GM21576 (cell line): ENCODE data around the gene KCND3.

Experiments
- ATAC-seq: cut with Tn5 transposase; IDR thresholded peaks from one replicate; pipeline ENCODE4 v1.9.1; 2021; ENCODE audit warnings: mild to moderate bottlenecking, moderate library complexity; ENCODE audit not compliant: unreplicated experiment

Gene KCND3

GRCh38 chr1:111784273-111784901 lies 205.1 kb downstream of the KCND3 start:
- no peak for ATAC-seq

DNA sequence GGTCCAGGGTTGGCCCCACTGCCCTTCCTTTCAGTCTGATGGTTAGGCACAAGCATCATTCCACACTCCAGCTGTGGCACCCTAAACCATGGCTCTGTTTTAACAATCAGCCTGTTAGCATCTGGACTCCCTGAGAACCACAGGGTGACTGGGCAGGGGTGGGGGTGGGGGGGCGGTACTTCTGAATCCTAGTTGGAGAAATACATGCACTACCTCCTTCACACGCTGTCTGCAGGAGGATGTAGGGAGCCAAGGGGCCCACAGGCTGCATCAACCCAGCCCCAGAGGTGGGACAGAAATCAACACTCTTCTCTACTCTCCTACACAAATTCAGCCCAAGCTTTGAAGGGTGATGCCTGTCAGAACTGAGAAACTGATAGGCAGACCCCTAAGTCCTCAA lies 209.9 kb downstream of the KCND3 start:
- no peak for ATAC-seq

DNA sequence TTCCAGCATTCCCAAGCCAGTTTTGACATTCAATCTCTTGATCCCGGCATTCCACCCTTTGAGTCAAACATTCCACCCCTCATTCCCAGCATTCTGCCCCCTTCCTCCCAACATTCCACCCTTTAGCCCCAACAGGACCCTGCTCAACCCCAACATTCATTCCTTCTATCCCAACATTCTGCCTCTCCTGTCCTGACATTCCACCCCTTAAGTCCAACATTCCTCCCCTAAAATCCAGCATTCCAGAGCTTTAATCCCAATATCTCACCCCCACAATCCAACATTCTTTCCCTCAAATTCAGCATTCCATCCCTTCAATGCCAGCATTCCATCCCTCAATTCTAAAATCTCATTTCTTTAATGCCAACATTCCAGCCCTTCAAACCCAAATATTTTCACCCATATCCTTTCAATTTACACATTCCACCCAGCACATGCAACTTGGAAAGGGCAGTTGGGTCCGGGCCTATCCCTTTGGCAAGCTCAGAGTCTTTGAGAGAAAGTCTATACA lies 210.9 kb downstream of the KCND3 start:
- ATAC-seq: no peak

DNA sequence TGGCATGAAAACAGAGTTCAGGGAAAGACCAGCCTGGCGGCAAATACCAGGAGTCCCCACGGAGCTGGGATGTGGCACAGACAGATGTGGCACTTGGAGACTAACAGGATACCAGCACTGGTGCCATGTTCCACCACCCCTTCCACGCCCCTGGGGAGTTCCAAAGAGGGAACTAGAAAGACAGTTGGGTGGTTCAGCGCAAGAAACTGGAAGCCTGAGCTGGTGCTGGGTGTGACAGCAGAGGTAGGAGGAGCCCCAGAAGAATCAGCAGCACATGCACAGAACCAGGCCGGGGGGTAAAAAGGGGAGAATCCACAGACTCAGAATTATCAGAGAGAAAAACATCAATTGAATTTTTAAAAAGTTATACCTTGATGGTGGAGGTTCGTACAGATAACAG lies 211.4 kb downstream of the KCND3 start:
- ATAC-seq: no peak

DNA sequence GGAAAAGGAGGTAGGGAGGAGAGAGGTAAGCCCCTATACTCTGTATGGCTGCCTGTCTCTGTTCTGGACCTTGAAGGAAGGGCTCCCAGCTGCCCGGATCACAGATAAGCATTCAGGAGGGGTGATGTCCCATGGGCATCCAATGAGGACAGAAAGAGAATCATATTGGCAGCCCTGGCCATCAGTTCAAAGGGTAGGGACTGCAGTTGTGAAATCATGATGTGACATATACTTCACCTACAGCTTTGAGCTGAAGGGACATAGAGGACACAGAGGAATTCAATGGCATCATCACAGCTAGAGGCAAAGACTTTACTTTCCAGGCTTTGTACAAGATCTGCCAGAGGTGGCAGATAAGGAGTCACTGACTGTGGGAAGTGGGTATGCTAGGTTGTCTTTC lies 212.2 kb downstream of the KCND3 start:
- ATAC-seq: no peak

GRCh38 chr1:111776861-111777260 lies 212.6 kb downstream of the KCND3 start:
- no peak for ATAC-seq

DNA sequence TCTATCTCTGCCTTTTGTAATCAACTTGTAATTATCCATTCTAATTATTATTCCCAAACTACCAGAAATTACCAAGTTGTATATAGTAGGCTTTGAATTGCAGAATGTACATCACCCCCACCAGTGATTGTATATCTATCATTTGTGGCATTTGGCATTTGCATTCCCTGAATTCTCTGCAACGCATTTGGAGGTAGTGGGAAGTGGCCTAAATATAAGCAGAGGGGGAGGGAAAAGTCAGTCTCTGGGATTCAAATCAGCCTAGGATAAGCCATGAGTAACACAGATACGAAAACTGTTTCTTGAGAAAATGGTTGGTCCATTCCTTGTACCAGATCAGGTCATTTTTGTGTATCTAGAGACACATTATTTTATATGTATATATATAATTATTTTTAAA lies 213.1 kb downstream of the KCND3 start:
- no peak for ATAC-seq

- ATAC-seq: no peak
These were observed 213.5 kb downstream of the KCND3 start for GRCh38 chr1:111775966-111776365.

- no peak for ATAC-seq
These were observed 218.6 kb downstream of the KCND3 start for GRCh38 chr1:111770916-111771315.

GRCh38 chr1:111769517-111770146 lies 219.8 kb downstream of the KCND3 start:
- ATAC-seq: no peak

- ATAC-seq: no peak
These were observed 220.8 kb downstream of the KCND3 start for GRCh38 chr1:111768625-111769024.

- ATAC-seq: no peak
These were observed 221.4 kb downstream of the KCND3 start for GRCh38 chr1:111768023-111768422.

DNA sequence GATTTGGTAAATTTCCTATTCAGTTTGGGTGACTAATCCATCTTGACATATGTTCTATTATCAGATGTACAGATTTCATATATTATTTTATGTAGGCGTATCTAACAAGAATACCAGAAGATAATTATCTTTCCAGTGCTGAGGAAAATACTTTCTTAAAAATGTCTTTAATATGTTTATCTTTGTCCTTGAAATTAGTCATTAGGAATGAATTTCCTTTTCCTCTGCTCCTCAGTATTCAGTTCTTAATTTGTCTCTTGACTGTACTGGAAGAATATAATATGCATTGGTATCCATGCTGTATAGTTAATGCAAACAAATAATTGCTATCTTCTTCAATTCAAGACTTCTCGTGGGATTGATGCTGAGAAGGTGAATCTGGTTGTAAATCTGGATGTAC lies 227.1 kb downstream of the KCND3 start:
- ATAC-seq: no peak

DNA sequence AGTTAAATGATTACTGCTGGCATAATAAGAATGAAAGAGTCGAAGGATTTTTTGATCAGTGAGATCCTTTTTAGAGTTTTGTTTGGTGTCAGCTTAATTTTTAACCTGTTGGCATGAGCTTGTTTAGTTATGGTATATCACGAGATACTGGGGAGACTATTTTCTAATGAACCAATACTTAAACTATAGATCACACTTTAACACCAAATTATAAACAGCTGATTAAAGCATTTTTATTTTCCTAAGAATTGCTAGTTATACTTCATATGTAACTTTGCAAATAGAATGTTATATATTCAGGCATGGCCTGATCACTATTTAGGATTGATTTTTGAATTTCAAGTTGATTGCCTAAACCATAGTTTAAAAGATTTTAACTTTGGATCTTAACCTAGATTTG lies 227.8 kb downstream of the KCND3 start:
- ATAC-seq: no peak

DNA sequence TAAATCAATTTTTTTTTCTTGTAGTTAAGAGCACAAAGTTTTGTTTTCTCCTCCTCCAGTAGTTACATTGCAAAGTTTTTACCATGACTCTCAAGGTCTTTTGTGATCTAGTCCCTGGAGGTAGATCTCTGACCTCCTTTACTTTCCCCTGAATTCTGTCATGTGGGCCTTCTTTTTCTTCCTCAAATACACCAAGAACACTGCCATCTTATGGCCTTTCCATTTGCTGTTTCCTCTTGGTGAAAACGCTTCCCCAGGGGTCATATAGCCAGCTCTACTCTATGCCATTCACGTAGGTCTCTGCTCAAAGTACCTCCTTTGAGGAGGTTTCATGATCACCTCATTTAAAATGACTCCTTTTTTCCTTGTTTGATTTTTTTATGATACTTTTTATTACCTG lies 231.1 kb downstream of the KCND3 start:
- ATAC-seq: no peak

- no peak for ATAC-seq
These were observed 233.3 kb downstream of the KCND3 start for GRCh38 chr1:111756124-111756513.

DNA sequence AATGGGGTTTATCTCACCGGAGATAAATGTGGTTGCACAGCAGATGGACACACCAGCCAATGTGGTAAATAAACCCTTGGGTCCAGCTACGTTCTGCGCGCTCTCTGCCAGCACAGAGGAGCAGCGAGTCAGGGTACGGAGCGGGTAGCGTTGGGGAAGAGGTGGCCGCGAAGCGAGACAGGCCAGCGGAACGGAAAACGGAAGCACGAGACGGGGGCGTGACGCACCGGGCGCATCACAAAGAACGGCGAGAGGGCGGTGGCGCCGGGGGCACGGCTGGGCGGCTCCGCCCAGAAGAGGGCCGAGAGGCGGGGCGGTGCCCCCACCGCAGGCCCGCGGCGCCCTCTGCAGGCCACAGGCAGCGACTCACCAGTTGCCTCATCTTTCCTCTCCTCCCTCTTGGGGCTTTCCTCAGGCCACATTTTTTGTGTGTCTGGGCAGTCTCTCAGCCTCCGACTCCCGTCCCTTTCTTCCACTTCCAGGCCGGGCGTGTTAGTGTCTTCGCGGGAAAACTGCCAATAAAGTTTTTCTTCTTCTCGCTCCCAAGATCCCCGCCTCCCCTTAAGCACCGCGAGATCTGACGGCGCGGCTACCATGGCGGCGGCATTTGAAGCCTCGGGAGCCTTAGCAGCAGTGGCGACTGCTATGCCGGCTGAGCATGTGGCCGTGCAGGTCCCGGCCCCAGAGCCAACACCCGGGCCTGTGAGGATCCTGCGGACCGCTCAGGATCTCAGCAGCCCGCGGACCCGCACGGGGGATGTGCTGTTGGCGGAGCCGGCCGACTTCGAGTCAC lies 233.9 kb downstream of the KCND3 start, which contains the start of gene DDX20:
Gene DDX20 (plus strand): TSS at position 571 of the 793 bp plus-strand sequence. CDS start 24 bp downstream, at position 595.
- ATAC-seq: peak; percentile 92

DNA sequence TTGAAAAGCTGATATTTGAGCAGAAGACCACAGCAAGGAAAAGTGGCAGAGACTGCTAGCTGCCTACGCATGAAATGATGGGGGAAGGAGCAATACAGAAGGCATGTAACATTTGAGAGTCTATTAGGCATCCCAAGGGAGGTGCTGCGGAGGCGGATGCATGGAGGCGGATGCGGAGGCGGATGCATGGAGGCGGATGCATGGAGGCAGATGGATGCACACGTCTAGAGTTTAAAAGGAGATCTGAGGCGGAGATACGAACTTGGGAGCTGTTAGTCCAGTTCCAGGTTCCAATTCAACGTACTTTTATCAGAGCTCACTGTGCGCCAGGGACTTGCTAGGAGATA lies 234.5 kb downstream of the KCND3 start:
- peak; percentile 10 for ATAC-seq

GRCh38 chr1:111751906-111752575 lies 237.4 kb downstream of the KCND3 start:
- ATAC-seq: no peak

DNA sequence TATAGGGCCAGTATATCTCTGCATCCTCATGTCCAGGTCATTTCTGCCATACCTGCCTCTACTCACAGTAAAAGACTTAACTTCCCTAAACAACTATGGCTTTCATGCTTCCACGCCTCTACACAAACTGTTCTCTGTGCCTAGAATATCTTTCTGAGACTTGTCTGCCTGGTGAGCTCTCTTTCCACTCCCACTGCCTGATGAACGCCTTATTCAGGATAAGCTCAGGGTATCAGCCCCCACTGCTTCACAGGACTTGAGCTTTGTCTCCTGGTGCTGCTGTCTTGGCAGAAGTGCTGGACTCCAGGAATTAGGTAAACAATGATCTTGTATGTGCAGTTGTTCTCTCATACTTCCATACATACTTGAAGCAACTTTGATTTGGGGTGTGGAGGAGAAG lies 238.6 kb downstream of the KCND3 start:
- no peak for ATAC-seq

DNA sequence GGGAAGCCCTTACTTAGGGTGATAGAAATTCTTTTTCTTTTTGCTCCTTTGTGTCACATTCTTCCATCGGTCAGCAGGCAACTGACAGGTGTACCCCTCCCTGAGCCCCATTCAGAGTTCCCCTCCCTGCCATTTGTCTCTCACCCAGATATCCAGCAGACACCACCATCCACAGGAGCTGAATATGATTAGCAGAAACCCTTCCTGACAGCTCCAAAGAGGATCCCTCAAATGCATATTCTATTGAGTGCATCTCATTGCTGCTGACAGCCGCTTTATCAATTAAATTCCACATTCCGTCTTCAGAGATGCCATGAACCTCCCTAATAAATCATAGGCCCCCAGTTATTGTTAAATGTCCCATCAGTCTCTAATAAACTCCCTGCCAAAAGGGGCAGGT lies 239.8 kb downstream of the KCND3 start:
- ATAC-seq: no peak
